Brain microvascular endothelial cell (primary cell): Measurements from ENCODE around the gene LRRC71.

ENCODE experiments used
- DNase-seq: peaks from one replicate; pipeline ENCODE4 v3.0.0-alpha.2; 2020
- H3K27ac ChIP-seq: fragments of 250-450 bp; sonication (Bioruptor Pico); 2 replicates; pipeline ENCODE4 v1.5.1; 2020; ENCODE audit warnings: mild to moderate bottlenecking, moderate library complexity
- H3K27me3 ChIP-seq: fragments of 250-450 bp; sonication (Bioruptor Pico); replicated peaks from 2 replicates; pipeline ENCODE4 v1.5.1; 2020; ENCODE audit warnings: mild to moderate bottlenecking
- H3K36me3 ChIP-seq: fragments of 250-450 bp; sonication (Bioruptor Pico); replicated peaks from 2 replicates; pipeline ENCODE4 v1.5.1; 2020; ENCODE audit warnings: mild to moderate bottlenecking
- H3K4me3 ChIP-seq: 2 replicates; pipeline ENCODE4 v1.5.1; 2011; ENCODE audit warnings: low read depth, mild to moderate bottlenecking, control low read depth, low read length, moderate library complexity
- in situ Hi-C: cut with HindIII; loops from 2 replicates; pipeline ENCODE4 v1.10.0; 2017; ENCODE audit warnings: low sequenced_read_pairs, low pct_ligation_motif_present
- TF ChIP-seq, protein P1 (sequence below): IDR thresholded peaks from 2 replicates; pipeline ENCODE4 v1.5.1; 2011; ENCODE audit warnings: low read depth, mild to moderate bottlenecking, moderate library complexity, low read length, control low read depth, inconsistent platforms; ENCODE audit errors: missing control alignments

Gene LRRC71

DNA sequence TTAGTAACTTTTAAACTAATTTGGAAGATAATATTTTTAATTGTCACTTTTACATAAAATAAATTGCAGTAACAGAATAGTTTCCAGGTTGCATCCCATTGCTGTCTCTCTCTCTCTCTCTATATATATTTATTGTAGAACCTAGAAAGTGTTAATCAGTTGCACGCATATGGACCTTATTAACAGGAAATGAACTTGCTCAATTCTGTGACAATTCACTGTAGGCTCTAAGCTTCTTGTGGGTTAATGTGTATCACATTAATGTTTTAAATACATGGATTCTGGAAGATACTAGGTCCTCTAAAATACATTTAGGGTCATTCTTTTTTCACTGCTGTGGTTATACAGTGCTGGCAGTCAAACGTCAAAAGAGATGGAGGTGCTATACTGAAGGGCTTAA is 33.1 kb downstream of the LRRC71 start:
- in situ Hi-C loops: no loop called here
- Histone ChIP-seq H3K4me3 (no peak overlapping the region), H3K27ac (no peak overlapping the region), H3K27me3 (no peaks in the 10 kb centered on the region), H3K36me3 (peaks cover 58% of the 10 kb centered on the region)
- no peak for DNase-seq
- TF ChIP-seq, protein P1, sequence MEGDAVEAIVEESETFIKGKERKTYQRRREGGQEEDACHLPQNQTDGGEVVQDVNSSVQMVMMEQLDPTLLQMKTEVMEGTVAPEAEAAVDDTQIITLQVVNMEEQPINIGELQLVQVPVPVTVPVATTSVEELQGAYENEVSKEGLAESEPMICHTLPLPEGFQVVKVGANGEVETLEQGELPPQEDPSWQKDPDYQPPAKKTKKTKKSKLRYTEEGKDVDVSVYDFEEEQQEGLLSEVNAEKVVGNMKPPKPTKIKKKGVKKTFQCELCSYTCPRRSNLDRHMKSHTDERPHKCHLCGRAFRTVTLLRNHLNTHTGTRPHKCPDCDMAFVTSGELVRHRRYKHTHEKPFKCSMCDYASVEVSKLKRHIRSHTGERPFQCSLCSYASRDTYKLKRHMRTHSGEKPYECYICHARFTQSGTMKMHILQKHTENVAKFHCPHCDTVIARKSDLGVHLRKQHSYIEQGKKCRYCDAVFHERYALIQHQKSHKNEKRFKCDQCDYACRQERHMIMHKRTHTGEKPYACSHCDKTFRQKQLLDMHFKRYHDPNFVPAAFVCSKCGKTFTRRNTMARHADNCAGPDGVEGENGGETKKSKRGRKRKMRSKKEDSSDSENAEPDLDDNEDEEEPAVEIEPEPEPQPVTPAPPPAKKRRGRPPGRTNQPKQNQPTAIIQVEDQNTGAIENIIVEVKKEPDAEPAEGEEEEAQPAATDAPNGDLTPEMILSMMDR: no peak

DNA sequence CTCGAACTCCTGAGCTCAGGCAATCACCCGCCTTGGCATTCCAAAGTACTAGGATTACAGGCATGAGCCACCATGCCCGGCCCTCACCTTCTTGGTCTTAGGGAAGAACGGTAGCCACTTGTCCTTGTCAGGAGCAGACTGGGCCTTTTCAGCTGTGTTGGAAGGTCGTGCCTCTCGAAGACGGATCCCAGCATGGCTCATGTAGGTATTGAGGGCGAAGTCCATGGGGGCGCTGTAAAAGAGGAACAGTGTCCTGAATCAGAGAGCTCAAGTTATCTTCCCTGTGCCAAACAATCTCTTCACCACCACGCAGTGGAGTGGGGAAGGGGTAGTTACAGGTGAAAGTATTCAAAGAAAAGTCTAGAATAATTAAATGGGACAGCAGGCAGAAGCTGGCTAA is 35.9 kb downstream of the LRRC71 start:
- no peaks in the 10 kb centered on the region for H3K27me3 ChIP-seq
- H3K36me3 ChIP-seq: peaks cover 60% of the 10 kb centered on the region
- in situ Hi-C loops: no loop called here
- H3K4me3 ChIP-seq: no peak overlapping the region
- no peak overlapping the region for H3K27ac ChIP-seq
- TF ChIP-seq, protein P1: no peak
- DNase-seq: no peak

- no peak for DNase-seq
- Histone ChIP-seq H3K4me3 (no peak overlapping the region), H3K27me3 (no peaks in the 10 kb centered on the region), H3K36me3 (peaks cover 67% of the 10 kb centered on the region), H3K27ac (no peak overlapping the region)
- in situ Hi-C loops: no loop called here
- TF ChIP-seq, protein P1: no peak
Measured at GRCh38 chr1:156957634-156958033, 37.2 kb downstream of the LRRC71 start.

DNA sequence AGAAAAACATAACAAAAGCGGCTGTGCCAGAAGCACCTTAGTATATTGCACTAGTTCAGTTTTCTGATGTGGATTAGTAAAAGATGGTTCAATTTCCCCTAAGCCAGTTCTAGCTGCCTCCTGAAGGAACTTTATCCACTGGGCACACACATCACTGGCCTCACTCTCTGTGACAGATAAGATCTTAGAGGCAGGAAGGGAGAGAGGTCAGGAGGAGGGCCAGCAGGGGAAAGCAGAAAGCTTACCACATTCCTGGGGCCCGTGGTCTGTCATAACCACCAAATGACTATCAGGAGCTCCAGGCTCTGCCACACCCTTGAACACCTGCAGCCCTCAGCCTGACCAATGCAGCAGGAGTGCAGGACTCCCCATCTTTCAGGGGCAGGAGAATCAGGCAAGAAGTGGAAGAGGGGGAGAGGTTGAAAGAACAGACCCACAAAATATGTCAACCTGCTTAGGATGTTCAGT is 37.8 kb downstream of the LRRC71 start:
- Histone ChIP-seq H3K36me3 (peaks cover 72% of the 10 kb centered on the region), H3K4me3 (no peak overlapping the region), H3K27me3 (no peaks in the 10 kb centered on the region), H3K27ac (no peak overlapping the region)
- in situ Hi-C loops: no loop called here
- DNase-seq: no peak
- TF ChIP-seq, protein P1: no peak

- Histone ChIP-seq H3K4me3 (no peak overlapping the region), H3K36me3 (peaks cover 74% of the 10 kb centered on the region), H3K27me3 (no peaks in the 10 kb centered on the region), H3K27ac (no peak overlapping the region)
- in situ Hi-C loops: no loop called here
- DNase-seq: no peak
- TF ChIP-seq, protein P1: no peak
Measured at GRCh38 chr1:156959414-156959813, 39.0 kb downstream of the LRRC71 start.

DNA sequence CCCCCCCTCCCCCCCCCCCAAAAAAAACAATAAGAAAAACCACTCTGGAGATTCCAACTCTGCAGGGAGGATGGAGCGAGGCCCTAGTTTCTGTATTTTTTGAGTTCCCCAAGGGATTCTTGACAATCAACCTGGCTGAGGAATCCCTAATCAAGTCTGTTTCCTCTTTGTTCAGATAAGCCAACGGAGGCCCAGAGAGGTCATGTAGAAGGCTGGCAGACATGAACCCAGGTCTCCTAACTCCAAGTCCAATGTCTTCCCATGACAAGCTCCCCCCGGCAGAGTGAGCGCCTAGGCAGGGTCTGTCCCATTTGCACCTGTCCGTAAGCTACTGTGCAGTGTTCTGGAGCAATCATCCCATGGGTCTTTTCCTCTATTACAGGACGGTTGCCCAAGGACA is 39.5 kb downstream of the LRRC71 start:
- TF ChIP-seq, protein P1: no peak
- in situ Hi-C loops: no loop called here
- peaks cover 71% of the 10 kb centered on the region for H3K36me3 ChIP-seq

More for the DNA sequence above, 39.5 kb downstream of the LRRC71 start:
- no peaks in the 10 kb centered on the region for H3K27me3 ChIP-seq
- no peak for DNase-seq
- H3K4me3 ChIP-seq: no peak overlapping the region
- no peak overlapping the region for H3K27ac ChIP-seq
